SW480 (cell line): ENCODE results near the gene AOX1.
"Not testable (repeated sequence)": the region's sequence is repeated elsewhere in the genome, so short reads cannot be mapped to it uniquely, and the experiment has no call there.

ENCODE experiments used
- DNase-seq: peaks from one replicate; pipeline ENCODE4 v3.0.0-alpha.2; 2016; ENCODE audit warnings: low spot score

Gene AOX1

GRCh38 chr2:200627110-200627770, 41.4 kb downstream of the AOX1 start:
- no peak for DNase-seq

GRCh38 chr2:200628461-200628860, 42.6 kb downstream of the AOX1 start:
- DNase-seq: not testable (repeated sequence)

- DNase-seq: no peak
Observed at GRCh38 chr2:200631287-200631686, 45.5 kb downstream of the AOX1 start.

- DNase-seq: no peak
Observed at GRCh38 chr2:200634231-200634964, 48.6 kb downstream of the AOX1 start.

GRCh38 chr2:200635251-200635650, 49.4 kb downstream of the AOX1 start:
- no peak for DNase-seq

GRCh38 chr2:200637901-200638300, 52.1 kb downstream of the AOX1 start:
- no peak for DNase-seq

- no peak for DNase-seq
Observed at GRCh38 chr2:200640176-200640575, 54.4 kb downstream of the AOX1 start.

- no peak for DNase-seq
Observed at GRCh38 chr2:200640901-200641300, 55.1 kb downstream of the AOX1 start.

- DNase-seq: not testable (repeated sequence)
Observed at GRCh38 chr2:200648518-200649281, 62.9 kb downstream of the AOX1 start.

GRCh38 chr2:200649724-200650123, 63.9 kb downstream of the AOX1 start:
- no peak for DNase-seq

GRCh38 chr2:200650195-200650594, 64.4 kb downstream of the AOX1 start:
- no peak for DNase-seq

- DNase-seq: no peak
Observed at GRCh38 chr2:200652158-200652557, 66.3 kb downstream of the AOX1 start.

GRCh38 chr2:200653021-200653420, 67.2 kb downstream of the AOX1 start:
- no peak for DNase-seq

GRCh38 chr2:200654823-200655222, 69.0 kb downstream of the AOX1 start:
- no peak for DNase-seq

- DNase-seq: no peak
Observed at GRCh38 chr2:200655918-200656580, 70.2 kb downstream of the AOX1 start.

GRCh38 chr2:200658278-200658864, 72.6 kb downstream of the AOX1 start:
- no peak for DNase-seq

GRCh38 chr2:200659410-200659809, 73.6 kb downstream of the AOX1 start:
- DNase-seq: no peak

- no peak for DNase-seq
Observed at GRCh38 chr2:200661477-200661876, 75.7 kb downstream of the AOX1 start.

- DNase-seq: peak; percentile 72
Observed at GRCh38 chr2:200662727-200663126, 76.9 kb downstream of the AOX1 start.

- no peak for DNase-seq
Observed at GRCh38 chr2:200664770-200665494, 79.1 kb downstream of the AOX1 start.
